Nephron (organoid): ENCODE results near the gene PRKCA.

Experiments
- H3K27ac Mint-ChIP-seq, 3 experiments: 2 replicates each; pipeline ENCODE4 v1.8.0; 2020; ENCODE audit warnings: mixed read lengths in 3 of 3, mild to moderate bottlenecking in 2 of 3, moderate library complexity in 1 of 3
- H3K27me3 Mint-ChIP-seq: 2 replicates; pipeline ENCODE4 v1.8.0; 2021; ENCODE audit warnings: low read depth, mild to moderate bottlenecking, moderate library complexity, mixed read lengths
- H3K36me3 Mint-ChIP-seq: 2 replicates; pipeline ENCODE4 v1.8.0; 2020; ENCODE audit warnings: low read depth, mixed read lengths
- H3K4me1 Mint-ChIP-seq: 2 replicates; pipeline ENCODE4 v1.8.0; 2020; ENCODE audit warnings: mixed read lengths
- H3K4me3 Mint-ChIP-seq, 3 experiments: 2 replicates each; pipeline ENCODE4 v1.8.0; 2020; ENCODE audit warnings: mild to moderate bottlenecking in 3 of 3, mixed read lengths in 3 of 3, moderate library complexity in 2 of 3
- H3K9me3 Mint-ChIP-seq: 2 replicates; pipeline ENCODE4 v1.8.0; 2020; ENCODE audit warnings: mixed read lengths
- TF ChIP-seq, protein P1 (sequence below), 3 experiments: fragments of 200-600 bp; sonication (generic); IDR thresholded peaks; one replicate each; pipeline ENCODE4 v1.5.0; 2021; ENCODE audit warnings: antibody characterized with exemption in 3 of 3; ENCODE audit not compliant: unreplicated experiment in 3 of 3

PRKCA gene

DNA sequence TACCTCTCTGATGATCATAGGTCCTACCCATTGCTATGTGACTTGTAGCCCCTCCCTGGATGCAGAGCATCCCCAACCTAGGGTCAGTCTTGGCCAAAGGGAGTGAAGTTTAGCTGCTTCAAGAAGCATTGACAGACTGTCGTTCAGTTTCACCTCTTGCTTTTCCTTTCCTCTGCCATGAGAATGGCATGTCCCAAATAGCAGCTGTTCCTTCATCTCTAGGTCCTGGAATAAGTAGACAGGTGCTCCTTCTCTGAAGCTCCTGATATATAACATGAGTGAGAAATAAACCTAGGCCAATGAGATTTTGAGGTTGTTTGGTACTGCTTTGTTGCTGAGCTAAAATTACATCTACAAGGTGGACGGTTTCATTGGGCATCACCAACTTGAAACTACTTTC is 328.0 kb downstream of the PRKCA start:
- Mint-ChIP-seq H3K27me3 (peaks cover 7% of the 10 kb centered on the region), H3K27ac (no peak overlapping the region), H3K4me3 (no peak overlapping the region), H3K4me1 (peaks cover 22% of the 10 kb centered on the region), H3K36me3 (no peaks in the 10 kb centered on the region), H3K9me3 (no peaks in the 10 kb centered on the region)
- TF ChIP-seq, protein P1, sequence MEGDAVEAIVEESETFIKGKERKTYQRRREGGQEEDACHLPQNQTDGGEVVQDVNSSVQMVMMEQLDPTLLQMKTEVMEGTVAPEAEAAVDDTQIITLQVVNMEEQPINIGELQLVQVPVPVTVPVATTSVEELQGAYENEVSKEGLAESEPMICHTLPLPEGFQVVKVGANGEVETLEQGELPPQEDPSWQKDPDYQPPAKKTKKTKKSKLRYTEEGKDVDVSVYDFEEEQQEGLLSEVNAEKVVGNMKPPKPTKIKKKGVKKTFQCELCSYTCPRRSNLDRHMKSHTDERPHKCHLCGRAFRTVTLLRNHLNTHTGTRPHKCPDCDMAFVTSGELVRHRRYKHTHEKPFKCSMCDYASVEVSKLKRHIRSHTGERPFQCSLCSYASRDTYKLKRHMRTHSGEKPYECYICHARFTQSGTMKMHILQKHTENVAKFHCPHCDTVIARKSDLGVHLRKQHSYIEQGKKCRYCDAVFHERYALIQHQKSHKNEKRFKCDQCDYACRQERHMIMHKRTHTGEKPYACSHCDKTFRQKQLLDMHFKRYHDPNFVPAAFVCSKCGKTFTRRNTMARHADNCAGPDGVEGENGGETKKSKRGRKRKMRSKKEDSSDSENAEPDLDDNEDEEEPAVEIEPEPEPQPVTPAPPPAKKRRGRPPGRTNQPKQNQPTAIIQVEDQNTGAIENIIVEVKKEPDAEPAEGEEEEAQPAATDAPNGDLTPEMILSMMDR (IDR thresholded peaks at IDR 0.05; ENCODE audit: unreplicated experiment in 3 of 3): no peak

DNA sequence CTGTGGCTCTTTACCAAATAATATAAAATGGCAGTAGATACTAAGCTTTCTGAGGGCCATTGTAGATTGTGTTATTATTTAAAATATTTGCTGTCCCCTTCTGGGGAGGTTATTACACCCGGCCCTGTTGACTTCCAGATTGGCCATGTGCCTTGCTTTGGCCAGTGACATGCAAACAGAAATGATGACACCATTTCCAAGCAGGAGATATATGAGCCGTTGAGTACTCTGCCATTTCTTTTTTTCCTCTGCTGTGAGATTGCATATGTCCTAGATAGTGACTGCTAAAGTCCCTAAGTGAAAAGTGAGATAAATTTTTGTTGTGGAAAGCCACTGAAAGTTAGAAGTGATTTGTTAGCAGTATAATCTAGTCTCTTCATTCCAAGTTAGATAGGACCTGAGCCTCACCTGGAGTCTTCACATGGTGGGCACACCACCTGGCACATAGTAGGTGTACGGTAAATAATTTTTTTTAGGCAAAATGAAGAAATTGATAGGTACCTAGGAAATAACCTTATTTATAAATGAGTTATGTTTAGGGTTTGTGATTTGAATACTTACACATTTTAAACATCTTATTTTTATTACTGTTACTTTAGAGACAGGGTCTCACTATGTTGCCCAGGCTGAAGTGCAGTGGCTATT is 328.5 kb downstream of the PRKCA start:
- Mint-ChIP-seq H3K27ac (no peak overlapping the region), H3K27me3 (peaks cover 7% of the 10 kb centered on the region), H3K9me3 (no peaks in the 10 kb centered on the region), H3K36me3 (no peaks in the 10 kb centered on the region), H3K4me1 (peaks cover 28% of the 10 kb centered on the region), H3K4me3 (no peak overlapping the region)
- TF ChIP-seq, protein P1 (IDR thresholded peaks at IDR 0.05; ENCODE audit: unreplicated experiment in 3 of 3): no peak

- H3K4me3 Mint-ChIP-seq: no peak overlapping the region
- no peaks in the 10 kb centered on the region for H3K36me3 Mint-ChIP-seq
- H3K4me1 Mint-ChIP-seq: peaks cover 22% of the 10 kb centered on the region
- peak overlapping the region in 1 of 3 experiments; percentile 25 for H3K27ac Mint-ChIP-seq
- H3K27me3 Mint-ChIP-seq: peaks cover 2% of the 10 kb centered on the region
- H3K9me3 Mint-ChIP-seq: no peaks in the 10 kb centered on the region
- TF ChIP-seq, protein P1 (IDR thresholded peaks at IDR 0.05; ENCODE audit: unreplicated experiment in 3 of 3): no peak
Measured at GRCh38 chr17:66632731-66633130, 330.3 kb downstream of the PRKCA start.

DNA sequence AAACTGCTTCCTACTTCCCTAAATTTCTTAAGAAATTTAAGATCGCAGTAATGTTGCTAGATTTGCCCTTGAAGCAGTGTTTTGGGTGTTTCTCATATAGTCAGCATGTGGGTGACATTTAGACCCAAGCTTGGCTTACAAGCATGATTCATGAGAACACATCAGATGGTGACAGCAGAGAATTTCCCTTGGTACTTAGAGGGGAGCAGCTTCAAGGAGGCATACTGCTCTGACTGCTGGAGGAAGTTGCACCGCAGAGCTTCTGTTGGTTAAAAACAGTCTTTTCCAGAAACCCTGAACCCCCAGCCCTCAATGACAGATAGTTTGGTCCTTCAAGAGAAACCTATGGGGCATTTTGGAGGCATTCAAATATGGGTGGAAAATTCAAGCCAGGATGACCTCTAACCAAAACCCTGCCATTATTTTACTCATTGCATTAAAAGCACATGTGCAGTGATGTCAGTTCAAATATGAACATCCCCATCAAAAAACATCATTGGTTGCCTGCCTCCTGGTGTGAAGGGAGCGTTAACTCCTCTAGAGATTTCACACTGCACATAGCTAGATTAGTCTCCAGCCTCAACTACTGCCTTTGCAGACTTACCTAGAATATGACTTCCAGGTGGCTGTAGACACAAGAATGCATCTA is 331.0 kb downstream of the PRKCA start:
- TF ChIP-seq, protein P1 (IDR thresholded peaks at IDR 0.05; ENCODE audit: unreplicated experiment in 3 of 3): no peak
- Mint-ChIP-seq H3K4me3 (no peak overlapping the region), H3K27me3 (no peaks in the 10 kb centered on the region), H3K4me1 (peaks cover 15% of the 10 kb centered on the region), H3K9me3 (no peaks in the 10 kb centered on the region), H3K36me3 (no peaks in the 10 kb centered on the region), H3K27ac (no peak overlapping the region)

DNA sequence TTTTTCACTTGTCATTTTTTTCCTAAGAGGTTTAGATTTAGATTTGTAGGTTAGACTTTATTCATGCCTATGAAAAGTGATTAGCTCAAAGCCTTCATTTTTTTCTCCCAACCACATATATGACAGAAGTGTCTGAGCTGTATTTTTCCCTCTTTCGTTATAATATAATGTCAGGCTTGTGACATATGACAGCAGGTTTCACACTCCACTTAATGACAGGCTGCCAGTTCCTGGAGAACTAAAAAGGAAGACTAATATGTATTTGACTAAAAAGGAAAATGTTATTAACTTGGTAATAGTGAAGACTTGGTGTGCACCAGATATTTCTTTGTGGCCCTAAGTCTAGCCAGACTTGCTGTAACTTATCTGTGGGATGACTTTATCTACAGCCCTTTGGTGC is 331.8 kb downstream of the PRKCA start:
- H3K9me3 Mint-ChIP-seq: no peaks in the 10 kb centered on the region
- H3K4me3 Mint-ChIP-seq: no peak overlapping the region
- H3K36me3 Mint-ChIP-seq: no peaks in the 10 kb centered on the region
- no peaks in the 10 kb centered on the region for H3K27me3 Mint-ChIP-seq
- no peak overlapping the region for H3K27ac Mint-ChIP-seq
- H3K4me1 Mint-ChIP-seq: peaks cover 15% of the 10 kb centered on the region
- TF ChIP-seq, protein P1 (IDR thresholded peaks at IDR 0.05; ENCODE audit: unreplicated experiment in 3 of 3): no peak
